Chondrocyte (in vitro differentiated cells): ENCODE measurements around the gene SNX33. TPM values are rescaled to one million over a fixed set of nuclear protein-coding genes. Genes with fewer than 3 reads are reported as not detected.
"Not testable (repeated sequence)": the region's sequence is repeated elsewhere in the genome, so short reads cannot be mapped to it uniquely, and the experiment has no call there.

ENCODE experiments used
- DNase-seq: peaks from one replicate; pipeline ENCODE4 v3.0.0; 2021; ENCODE audit warnings: mixed read lengths, low spot score
- H3K27ac Mint-ChIP-seq: one replicate; pipeline ENCODE4 v1.8.0; 2021; ENCODE audit warnings: mild to moderate bottlenecking, moderate library complexity, mixed read lengths; ENCODE audit not compliant: unreplicated experiment
- H3K27me3 Mint-ChIP-seq: 2 replicates; pipeline ENCODE4 v1.8.0; 2021; ENCODE audit warnings: low read depth, mixed read lengths
- H3K36me3 Mint-ChIP-seq: 2 replicates; pipeline ENCODE4 v1.8.0; 2021; ENCODE audit warnings: low read depth, mixed read lengths
- H3K4me1 Mint-ChIP-seq: 2 replicates; pipeline ENCODE4 v1.8.0; 2021; ENCODE audit warnings: low read depth, mild to moderate bottlenecking, mixed read lengths
- H3K4me3 Mint-ChIP-seq: one replicate; pipeline ENCODE4 v1.8.0; 2021; ENCODE audit warnings: mild to moderate bottlenecking, moderate library complexity, mixed read lengths; ENCODE audit not compliant: unreplicated experiment
- H3K9me3 Mint-ChIP-seq: 2 replicates; pipeline ENCODE4 v1.8.0; 2021; ENCODE audit warnings: low read depth, mixed read lengths
- CTCF ChIP-seq: fragments of 200-600 bp; sonication (generic); IDR thresholded peaks from 2 replicates; pipeline ENCODE4 v1.5.0; 2021; ENCODE audit warnings: antibody characterized with exemption, mild to moderate bottlenecking, moderate library complexity
- total RNA-seq: library from RNA; stranded (reverse); gene quantifications from 3 replicates; pipeline ENCODE4 v1.2.1, GENCODE V29; 2021

SNX33 gene
- total RNA-seq, 1 donor from 2014 or later = 31.2 TPM

GRCh38 chr15:75682181-75683135 is 34.7 kb downstream of the SNX33 start:
- peaks cover 47% of the 10 kb centered on the region for H3K36me3 Mint-ChIP-seq
- H3K4me3 Mint-ChIP-seq = no peak overlapping the region
- no peak for TF ChIP-seq CTCF
- DNase-seq = no peak
- peaks cover 32% of the 10 kb centered on the region for H3K4me1 Mint-ChIP-seq
- peak overlapping the region; percentile 71 for H3K27ac Mint-ChIP-seq
- no peaks in the 10 kb centered on the region for H3K9me3 Mint-ChIP-seq
- no peaks in the 10 kb centered on the region for H3K27me3 Mint-ChIP-seq

GRCh38 chr15:75683646-75684312 is 36.1 kb downstream of the SNX33 start:
- H3K27me3 Mint-ChIP-seq, DNase-seq, H3K4me3 Mint-ChIP-seq, H3K9me3 Mint-ChIP-seq: not testable (repeated sequence)
- Mint-ChIP-seq H3K36me3 (peaks cover 47% of the 10 kb centered on the region), H3K27ac (peak overlapping the region; percentile 12), H3K4me1 (peaks cover 32% of the 10 kb centered on the region)
- TF ChIP-seq CTCF = peak; percentile 82

GRCh38 chr15:75684648-75685047 is 36.9 kb downstream of the SNX33 start:
- Mint-ChIP-seq H3K27me3 (no peaks in the 10 kb centered on the region), H3K4me1 (peaks cover 24% of the 10 kb centered on the region), H3K36me3 (peaks cover 39% of the 10 kb centered on the region), H3K27ac (peak overlapping the region; percentile 17), H3K4me3 (no peak overlapping the region), H3K9me3 (no peaks in the 10 kb centered on the region)
- TF ChIP-seq CTCF = no peak
- no peak for DNase-seq

GRCh38 chr15:75685195-75685594 is 37.5 kb downstream of the SNX33 start:
- no peak for DNase-seq
- Mint-ChIP-seq H3K4me1 (peaks cover 24% of the 10 kb centered on the region), H3K4me3 (no peak overlapping the region), H3K36me3 (peaks cover 36% of the 10 kb centered on the region), H3K27me3 (no peaks in the 10 kb centered on the region), H3K27ac (no peak overlapping the region), H3K9me3 (no peaks in the 10 kb centered on the region)
- no peak for TF ChIP-seq CTCF

- Mint-ChIP-seq H3K27ac (peak overlapping the region; percentile 57), H3K4me1 (peaks cover 24% of the 10 kb centered on the region), H3K36me3 (peaks cover 35% of the 10 kb centered on the region)
- H3K4me3 Mint-ChIP-seq, DNase-seq, H3K27me3 Mint-ChIP-seq, H3K9me3 Mint-ChIP-seq: not testable (repeated sequence)
- TF ChIP-seq CTCF = peak; percentile 84
Measured at GRCh38 chr15:75686212-75686642, 38.5 kb downstream of the SNX33 start.
